GM19025 (cell line): ENCODE data around the gene CREB5.

ENCODE experiments used
- ATAC-seq: cut with Tn5 transposase; IDR thresholded peaks from one replicate; pipeline ENCODE4 v1.9.1; 2021; ENCODE audit warnings: mild to moderate bottlenecking, low read depth, moderate library complexity; ENCODE audit not compliant: unreplicated experiment

Gene CREB5

DNA sequence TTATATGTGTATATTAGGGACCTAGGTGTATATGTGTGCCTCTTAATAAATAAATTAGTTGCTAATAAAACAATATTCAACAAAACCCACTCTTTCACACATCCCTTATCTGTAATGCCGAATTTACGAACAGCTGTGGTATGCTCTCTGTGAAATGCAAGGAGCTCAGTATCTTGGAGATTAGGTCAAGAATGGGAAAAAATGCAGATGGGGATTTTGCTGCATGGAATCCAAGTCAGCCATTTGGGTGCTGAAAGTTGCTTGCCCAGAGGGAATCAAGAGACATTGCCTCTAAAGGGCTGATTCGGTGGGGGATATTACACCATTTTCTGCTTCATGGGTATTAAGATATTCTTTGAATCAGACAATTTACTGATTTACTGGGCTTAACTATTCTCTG lies 93.5 kb downstream of the CREB5 start:
- ATAC-seq, result no peak

DNA sequence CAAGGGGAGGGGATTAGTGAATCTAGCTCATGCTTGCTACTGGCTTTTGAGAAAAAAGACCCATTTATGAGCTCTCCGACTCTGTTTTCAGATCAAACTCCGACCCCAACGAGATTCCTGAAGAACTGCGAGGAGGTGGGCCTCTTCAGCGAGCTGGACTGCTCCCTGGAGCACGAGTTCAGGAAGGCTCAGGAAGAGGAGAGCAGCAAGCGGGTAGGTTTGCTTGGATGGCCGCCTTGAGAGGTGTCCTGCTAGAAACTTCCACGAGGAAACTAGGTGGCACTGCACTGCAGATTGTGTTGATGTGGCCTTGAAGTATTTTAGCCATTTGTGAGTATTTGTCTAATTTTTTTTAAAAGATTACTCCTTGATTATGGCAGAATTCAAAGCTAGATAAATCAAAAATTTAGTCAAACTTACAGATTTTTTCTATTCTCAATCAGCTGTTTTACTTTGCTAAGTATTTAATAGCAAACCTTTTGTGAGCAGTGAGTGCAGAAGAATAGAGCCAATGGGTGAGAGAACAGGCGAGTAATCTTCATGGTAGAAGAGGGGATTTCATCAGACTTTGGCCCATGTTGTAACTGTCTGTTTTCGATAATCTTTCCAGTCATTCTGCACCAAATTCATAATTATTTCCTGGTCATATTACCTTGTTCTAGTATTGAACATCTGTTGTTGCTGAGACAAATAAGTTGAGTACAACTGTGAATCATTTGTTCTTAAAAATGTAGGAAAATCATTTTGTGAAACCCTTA lies 95.4 kb downstream of the CREB5 start:
- ATAC-seq, result no peak

DNA sequence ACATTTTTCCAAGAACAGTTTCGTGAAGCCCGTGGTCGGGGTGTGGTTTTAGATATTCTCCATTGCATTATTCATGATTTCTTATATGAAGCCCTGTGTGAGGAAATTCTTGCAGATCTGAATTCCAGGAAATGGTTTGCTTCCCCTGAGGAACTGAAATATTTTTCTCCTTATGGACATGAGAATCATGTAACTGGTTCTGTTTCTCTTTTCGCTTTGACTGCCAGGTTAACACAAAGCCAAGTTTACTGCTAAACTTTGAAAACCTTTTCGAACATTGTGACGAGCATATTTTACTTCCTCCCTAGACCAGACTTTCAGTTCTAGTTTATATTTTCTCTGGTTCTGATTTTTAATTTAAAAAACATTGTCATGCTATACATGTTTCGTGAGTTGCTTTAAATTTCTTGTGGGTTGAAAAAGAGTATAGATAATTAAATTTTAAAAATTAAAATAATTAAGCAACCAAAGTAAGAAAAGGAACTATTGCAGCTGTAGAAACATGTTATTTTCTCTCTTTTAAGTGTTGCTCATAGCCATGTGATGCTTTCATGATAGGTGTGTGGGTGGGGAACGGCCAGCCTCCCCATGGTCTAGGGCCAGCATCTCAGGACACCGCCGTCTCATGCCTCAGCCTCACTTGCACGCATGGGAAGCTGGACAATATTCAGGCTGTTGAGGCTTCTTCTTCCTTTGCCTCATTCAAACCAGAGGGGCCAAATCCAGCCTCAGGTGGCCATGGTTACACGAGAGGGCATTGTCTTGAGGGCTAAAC lies 97.1 kb downstream of the CREB5 start:
- no peak for ATAC-seq

DNA sequence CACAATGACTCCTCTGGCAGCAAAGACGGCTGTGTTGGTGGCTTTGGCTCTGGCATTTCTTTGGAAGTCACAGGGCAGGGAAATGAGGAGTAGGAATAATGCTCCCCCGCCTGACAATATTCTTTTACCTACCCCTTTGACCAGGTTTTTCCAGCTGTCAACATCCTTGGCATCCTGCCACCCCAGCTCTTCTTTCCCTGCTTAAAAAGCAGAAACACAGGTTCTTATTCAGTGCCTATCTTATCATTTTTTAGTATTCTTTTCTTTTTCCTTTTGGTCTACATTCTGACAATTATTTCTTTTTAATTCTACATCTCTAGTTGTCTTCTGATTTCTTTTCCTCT lies 97.7 kb downstream of the CREB5 start:
- no peak for ATAC-seq

DNA sequence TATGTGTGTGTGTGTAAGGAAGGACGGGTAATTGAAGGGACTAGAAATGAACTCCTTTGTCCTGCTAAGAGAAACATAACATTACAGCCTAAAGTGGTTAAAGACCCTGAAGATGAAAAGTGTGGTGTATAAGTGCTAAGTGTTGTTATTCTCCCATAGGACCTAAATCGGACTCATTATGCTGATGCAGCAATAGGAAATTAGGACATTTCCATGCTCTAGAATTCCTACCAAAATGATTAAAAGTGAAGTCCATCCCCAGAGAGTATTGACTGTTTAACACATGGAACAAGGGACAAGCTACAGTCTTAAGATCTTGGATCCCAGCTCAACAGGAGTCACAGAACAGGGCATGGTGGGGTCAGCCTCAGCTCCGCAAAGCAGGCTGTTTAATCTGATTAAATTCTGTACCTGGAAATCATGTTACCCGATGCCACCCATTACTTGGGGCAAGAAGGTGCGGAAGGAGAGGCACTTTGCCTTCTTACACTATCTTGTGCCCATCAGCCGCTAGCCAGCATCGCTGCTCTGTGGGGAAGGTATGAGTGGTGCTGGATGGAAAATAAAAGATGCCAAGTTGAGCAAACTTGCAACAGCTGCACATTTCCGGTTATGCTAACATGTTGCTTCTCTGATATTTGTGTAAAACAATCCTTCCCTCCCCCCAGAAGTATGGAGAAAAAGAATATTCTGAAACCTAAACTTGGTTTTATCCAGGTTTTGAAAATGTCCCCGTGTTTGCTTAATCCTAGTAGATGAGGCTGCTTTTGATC lies 100.5 kb downstream of the CREB5 start:
- no peak for ATAC-seq

DNA sequence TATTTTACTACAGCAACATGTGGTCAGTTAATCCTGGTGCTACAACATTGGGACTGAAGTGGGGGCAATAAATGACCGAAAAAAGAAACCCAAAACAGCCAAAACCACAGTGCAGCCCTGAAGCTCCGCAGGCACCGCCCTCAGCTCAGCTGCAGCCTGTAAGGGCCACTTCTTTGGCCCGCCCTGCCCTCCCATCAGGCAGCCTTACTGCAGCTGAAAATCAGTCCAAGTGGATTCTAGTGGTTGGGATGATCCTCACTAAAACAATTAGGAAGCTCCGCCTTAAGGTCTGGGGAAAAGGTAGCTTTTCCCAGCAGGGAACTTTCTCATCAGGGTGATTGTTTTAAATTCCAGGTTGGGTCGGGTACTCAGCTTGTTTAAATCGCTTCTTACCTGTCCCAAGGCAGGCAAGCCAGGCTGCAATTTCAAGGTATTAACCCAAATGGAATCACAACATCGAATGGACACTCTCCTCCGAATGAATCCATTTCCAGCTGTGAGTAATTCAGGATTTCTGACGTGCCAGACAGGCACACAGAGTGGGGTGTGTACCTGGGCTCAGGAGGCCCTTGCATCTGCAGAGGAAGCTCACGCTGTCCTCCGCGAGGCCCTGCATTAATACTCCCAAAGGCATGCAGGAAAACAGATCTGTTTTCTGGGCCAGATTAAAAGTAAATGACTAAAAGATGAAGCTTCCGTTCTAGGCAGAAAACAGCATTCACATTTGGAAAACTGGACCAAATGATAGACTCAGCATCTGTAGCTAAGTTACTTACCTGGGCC lies 104.3 kb downstream of the CREB5 start:
- no peak for ATAC-seq

DNA sequence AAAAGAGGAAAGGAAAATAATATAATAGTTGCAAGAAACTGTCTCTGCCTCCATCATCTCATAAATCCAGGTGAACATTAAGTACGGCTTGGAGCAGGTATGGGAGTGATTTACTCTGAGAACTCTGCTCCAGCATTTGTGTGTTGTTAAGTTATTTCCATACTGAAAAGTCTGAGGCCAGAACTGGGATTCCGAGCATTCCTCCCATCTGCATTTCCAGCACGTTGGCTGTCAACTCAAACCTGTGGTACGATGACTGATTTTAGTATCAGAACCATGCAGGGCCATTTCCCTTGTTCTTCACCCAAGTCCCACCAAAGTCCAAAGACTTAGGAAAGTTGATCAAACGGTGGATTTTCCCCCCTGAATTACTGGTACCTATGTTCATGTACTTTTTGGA lies 104.9 kb downstream of the CREB5 start:
- no peak for ATAC-seq

DNA sequence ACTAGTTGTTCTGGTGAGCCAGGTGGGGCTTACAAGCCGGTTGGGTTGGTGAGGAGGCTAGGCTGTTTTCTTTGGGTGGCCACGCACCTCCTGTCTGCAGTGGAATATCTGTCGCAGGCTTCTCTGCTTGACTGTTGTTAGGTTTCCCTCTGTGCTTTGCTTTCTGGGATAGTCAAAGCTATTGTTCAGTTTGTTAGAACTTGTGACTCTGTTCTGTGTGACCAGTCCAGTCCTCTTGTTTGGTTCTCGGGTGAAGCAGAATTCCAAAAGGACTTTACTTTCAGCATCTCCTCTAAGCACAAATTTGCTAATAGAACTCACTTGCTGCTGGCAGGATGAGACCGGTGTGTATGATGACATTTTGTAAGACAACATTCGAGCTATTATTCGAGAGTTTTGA lies 105.3 kb downstream of the CREB5 start:
- ATAC-seq, result no peak

DNA sequence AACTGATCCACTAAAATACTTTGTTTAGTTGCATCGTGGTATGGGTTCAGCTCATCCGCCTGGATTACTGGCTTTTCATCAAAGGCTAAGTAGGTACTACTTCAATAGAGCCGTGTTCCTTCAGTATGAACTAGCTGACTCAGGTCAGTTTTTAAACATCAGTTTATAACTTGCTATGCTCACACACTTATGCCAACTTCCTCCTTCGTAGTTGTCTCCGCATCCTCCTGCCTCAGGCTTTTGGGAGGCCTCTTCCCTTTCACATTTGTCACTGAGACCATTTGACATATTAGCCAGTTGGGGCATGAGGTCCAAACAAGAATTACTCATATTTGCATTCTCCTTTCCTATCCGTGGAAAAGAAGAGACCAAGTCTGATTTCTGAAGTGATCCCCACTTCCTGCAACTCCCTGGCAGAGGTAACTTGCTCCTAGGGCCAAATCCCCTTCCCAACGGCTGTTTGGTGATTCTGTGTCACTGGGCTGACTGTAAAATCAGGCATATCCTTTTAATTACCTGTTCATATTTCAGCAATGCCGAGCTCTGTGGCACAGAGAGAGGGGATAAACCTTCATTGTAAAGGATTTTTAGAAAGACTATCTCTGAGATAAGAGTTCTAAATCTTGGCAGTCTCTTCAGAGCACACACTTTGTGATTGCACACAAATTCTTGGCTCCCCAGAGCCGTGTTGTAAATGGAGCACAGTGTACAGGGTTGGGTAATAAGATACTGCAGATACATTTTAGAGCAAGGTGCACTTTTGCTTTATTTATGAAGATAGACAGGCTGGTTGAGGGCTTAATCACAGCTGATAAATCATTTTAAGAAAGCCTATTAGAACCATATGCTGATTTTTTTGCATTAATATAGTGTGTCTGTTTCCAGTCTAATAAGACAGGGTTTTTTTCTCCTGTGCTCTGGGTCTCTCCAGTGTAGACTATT lies 108.0 kb downstream of the CREB5 start:
- no peak for ATAC-seq

DNA sequence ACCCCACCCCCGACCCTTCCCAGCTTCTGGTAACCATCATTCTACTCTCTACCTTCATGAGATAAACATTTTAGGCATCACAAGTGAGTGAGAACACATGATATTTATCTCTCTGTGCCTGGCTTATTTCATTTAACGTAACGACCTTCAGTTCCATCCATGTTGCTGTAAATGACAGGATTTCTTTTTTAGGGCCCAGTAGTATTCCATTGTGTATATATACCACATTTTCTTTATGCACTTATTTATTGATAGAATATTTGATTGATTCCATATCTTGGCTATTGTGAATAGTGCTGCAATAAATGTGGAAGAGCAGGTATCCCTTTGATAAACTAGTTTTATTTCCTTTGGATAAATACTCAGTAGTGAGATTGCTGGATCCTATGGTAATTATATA lies 112.7 kb downstream of the CREB5 start:
- ATAC-seq, result no peak

DNA sequence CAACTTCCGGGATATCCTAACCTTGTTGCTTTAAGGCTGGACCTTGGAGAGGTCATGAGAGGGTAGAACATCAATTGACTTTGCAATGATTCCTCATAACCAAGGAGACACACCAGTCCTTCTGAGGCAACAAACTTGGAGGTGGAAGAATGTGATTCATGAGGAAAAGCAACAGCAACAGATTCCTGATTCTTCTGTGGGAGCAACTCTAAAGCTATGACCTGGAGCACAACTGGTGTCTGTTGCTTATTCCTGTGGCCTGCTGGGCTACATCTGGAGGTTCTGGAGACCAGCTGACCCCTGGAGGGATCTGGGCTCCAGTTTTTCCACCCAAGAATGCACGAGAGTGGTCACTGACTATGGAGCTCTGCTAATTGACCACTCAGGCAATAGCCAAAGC lies 116.6 kb downstream of the CREB5 start:
- ATAC-seq, result no peak

DNA sequence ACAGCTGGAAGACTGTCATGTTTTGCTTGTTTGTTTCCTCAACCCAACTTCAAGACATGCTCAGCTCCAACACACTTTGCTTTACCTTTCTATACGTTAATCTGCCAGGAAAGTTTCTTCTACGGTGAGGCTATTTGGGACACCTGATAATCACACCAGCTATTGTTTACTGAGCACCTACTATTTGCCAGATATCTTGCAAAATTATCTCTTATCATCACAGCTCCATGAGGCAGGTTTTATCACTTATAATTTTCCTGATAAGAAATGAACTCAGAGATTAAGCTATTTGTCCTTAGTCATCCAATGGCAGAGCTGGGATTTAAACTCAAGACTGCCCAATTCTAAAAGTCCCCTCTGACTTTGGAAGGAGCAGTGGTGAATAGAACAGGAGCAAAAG lies 117.4 kb downstream of the CREB5 start:
- ATAC-seq, result no peak

DNA sequence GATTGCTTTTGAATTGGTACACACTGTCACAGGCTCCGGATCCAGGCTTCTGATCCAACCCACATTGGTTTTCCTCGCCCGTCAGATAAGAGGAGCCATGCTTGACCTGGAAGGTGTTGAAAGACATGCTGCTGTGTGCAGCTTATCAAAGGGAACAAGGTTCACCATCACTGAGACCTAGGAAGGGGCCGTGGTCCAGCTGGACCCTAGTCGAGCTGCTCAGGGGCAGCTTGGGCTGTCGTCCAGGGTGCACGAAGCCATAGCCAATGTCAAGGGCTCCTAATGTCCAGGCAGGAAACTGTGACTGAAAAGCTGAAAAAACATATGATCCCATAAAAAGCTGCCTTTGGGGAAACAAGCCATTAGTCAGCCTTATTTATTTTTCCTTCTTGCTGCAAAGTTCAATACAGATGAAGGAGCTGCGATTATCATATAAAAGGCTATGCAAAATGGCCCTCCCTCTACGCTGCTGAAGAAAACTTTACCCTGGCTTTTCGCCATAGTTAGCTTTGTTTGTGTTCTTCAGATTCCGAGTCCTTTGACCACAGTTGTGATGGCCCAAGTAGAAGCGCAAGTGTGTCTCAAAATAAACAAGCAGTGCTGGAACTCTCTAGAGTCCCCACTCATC lies 118.0 kb downstream of the CREB5 start:
- no peak for ATAC-seq

DNA sequence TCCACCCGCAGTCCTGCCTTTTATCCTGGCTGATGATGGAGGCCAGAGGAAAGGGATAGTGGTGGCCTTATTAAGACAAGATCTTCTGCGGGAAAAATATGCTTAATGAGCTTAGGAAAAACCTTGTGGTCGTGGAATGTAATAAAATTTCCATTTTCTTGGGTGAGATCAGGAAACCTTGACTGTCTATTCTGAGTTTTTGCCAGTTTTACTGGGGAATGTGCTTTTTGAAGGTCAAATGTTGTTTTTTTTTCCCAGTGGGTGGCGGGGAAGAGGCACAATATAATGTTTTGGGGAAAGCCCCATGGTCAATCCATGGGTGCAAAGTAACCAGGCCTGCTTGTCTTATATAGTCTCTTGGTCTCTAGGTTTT lies 118.5 kb downstream of the CREB5 start:
- no peak for ATAC-seq

DNA sequence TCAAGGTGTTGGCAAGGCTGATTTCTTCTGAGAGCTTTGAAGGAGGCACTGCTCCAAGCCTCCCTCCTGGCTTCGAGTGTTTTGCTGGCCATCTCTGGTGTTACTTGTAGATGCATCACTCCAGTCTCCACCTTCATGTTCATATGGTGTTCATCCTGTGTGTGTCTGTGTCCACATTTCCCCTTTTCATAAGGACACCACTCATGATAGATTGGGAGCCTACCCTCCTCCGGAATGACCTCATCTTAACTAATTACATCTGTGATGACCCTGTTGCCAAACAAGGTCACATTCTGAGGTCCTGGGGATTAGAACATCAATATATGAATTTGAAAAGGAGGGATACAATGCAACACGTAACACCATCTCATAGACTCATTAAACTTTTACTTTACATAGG lies 119.0 kb downstream of the CREB5 start:
- no peak for ATAC-seq

DNA sequence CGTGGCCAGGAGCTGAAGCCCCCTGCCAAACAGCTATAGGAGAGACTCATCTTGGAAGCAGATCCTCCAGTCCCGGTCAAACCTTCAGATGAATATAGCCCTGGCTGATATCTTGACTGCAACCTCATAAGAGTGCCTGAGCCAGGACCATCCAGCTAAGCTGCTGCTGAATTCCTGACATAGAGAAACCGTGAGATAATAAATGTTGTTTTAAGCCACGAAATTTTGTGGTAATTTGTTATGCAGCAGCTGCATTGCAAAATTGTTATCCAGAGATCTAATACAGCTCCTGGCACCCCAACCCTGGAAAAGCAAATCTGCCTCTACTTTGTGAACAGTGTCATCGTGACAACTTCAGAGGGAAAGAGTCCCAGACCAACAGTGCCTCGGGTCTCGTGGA lies 119.9 kb downstream of the CREB5 start:
- ATAC-seq, result no peak

DNA sequence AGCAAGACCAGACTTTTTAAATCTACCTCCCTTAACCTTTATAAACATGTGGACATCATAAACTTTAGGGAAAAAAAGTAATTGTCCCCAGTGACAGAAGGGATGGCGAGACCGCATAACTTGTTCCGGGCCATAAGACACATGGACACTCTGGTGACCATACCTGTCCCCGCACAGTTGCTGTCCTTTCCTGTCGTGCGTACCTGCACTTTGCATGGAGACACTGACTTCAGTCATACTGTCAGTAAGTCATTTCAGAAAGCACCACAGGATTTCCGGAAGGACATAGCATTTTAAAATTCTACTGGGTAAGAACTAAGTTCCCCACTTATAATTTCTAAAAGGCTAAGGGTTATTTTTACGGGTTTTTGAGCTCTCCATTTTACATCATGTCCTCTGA lies 120.9 kb downstream of the CREB5 start:
- ATAC-seq, result no peak

DNA sequence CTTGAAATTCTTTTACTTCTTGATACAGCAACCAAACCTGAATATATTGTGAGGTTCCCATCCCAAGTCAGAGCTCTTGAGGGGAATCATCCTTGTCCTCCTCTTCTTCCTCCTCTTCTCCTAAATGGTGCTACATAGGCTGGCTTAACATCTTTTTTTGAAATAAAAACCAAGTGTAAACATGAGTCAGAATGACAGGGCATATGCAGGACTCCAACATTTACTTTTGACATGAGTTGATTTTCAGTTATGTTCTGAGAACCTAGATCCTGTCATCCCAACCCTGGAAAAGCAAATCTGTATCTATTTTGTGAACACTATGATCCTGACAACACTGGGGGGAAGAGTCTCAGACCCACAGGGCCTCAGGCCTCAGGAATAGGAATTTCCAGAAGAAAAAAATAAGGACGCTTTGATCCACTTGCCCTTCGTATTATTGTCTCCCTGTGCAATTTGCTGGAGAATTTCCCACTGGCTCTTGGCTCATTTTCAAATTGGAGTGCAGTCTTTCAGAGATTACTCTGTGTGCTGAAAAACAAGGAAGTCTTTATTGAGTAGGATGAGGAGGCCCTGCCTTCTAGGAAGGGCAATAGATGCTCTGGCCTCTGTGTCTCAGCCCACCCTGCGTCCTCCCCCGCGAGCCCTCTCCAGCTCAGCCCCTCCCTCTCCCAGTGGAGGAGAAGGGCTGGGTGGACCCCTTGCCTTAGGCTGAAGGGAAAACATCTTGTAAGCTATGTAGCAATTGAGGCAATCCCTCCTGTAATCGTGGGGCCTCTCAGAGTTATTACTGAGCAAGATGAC lies 121.6 kb downstream of the CREB5 start:
- ATAC-seq, result no peak
